OCI-LY7 (cell line): Measurements from ENCODE around the gene FBN3. TPM values are rescaled to one million over a fixed set of nuclear protein-coding genes. Genes with fewer than 3 reads are reported as not detected.

Experiments used
- BruUV-seq: library from RNA; stranded (reverse); fragments of 400-500 nt; replicated peaks from 2 replicates; lab custom pipeline; 2021; lab: Mats Ljungman, UMichigan
- CTCF ChIA-PET: fragments of 300-600 bp; sonication (Branson Sonifier 250); formaldehyde crosslinking; loops from one replicate; lab custom pipeline; 2022; ENCODE audit warnings: antibody characterized with exemption; ENCODE audit not compliant: unreplicated experiment; lab: Charles Lee
- POLR2A ChIA-PET: fragments of 300-600 bp; sonication (Branson Sonifier 250); formaldehyde crosslinking; loops from one replicate; lab custom pipeline; 2022; ENCODE audit warnings: antibody characterized with exemption; lab: Charles Lee
- DNase-seq: peaks from one replicate; pipeline ENCODE4 v3.0.0-alpha.2; 2015; ENCODE audit warnings: low spot score
- H2AFZ ChIP-seq: fragments of 200-600 bp; sonication (generic), shearing (Covaris generic); 2 replicates; pipeline ENCODE4 v1.6.1; 2014; ENCODE audit warnings: mild to moderate bottlenecking, antibody characterized with exemption, low read length, moderate library complexity
- H3K27ac ChIP-seq: fragments of 200-600 bp; sonication (generic); 2 replicates; pipeline ENCODE4 v1.5.1; 2014; ENCODE audit warnings: mixed run types, low read depth, mild to moderate bottlenecking, moderate library complexity, low read length, inconsistent platforms; ENCODE audit not compliant: poor library complexity, severe bottlenecking
- H3K36me3 ChIP-seq: fragments of 200-600 bp; sonication (generic); 2 replicates; pipeline ENCODE4 v1.6.1; 2014; ENCODE audit warnings: mild to moderate bottlenecking, antibody characterized with exemption, low read length, moderate library complexity, mixed read lengths; ENCODE audit not compliant: insufficient read depth
- H3K4me1 ChIP-seq: fragments of 200-600 bp; sonication (generic); 2 replicates; pipeline ENCODE4 v1.5.1; 2014; ENCODE audit warnings: mild to moderate bottlenecking, low read length; ENCODE audit not compliant: insufficient read depth, poor library complexity, severe bottlenecking
- H3K4me2 ChIP-seq: fragments of 200-600 bp; sonication (generic); 2 replicates; pipeline ENCODE4 v1.6.1; 2014; ENCODE audit warnings: mild to moderate bottlenecking, low read length
- H3K4me3 ChIP-seq: fragments of 200-600 bp; sonication (generic); 2 replicates; pipeline ENCODE4 v1.5.1; 2014; ENCODE audit warnings: mild to moderate bottlenecking, low read depth, low read length; ENCODE audit not compliant: poor library complexity, severe bottlenecking
- H3K79me2 ChIP-seq: fragments of 200-600 bp; sonication (generic); 2 replicates; pipeline ENCODE4 v1.6.1; 2016; ENCODE audit warnings: low read depth, mild to moderate bottlenecking, low read length, moderate library complexity, mixed read lengths; ENCODE audit not compliant: insufficient read depth
- H3K9me2 ChIP-seq: fragments of 200-600 bp; sonication (generic); 2 replicates; pipeline ENCODE4 v1.6.1; 2016; ENCODE audit warnings: mild to moderate bottlenecking, low read length, mixed read lengths; ENCODE audit not compliant: insufficient read depth
- H3K9me3 ChIP-seq: fragments of 200-600 bp; sonication (generic); 2 replicates; pipeline ENCODE4 v1.6.1; 2014; ENCODE audit warnings: mild to moderate bottlenecking, mixed run types, low read length, mixed read lengths
- H4K20me1 ChIP-seq: fragments of 200-600 bp; sonication (generic); 2 replicates; pipeline ENCODE4 v1.6.1; 2014; ENCODE audit warnings: mild to moderate bottlenecking, antibody characterized with exemption, low read length, moderate library complexity, mixed read lengths; ENCODE audit not compliant: insufficient read depth
- CTCF ChIP-seq: fragments of 200-600 bp; sonication (generic); conservative IDR thresholded peaks from 2 replicates; pipeline ENCODE4 v1.5.1; 2014; ENCODE audit warnings: mild to moderate bottlenecking, antibody characterized with exemption, low read length, moderate library complexity, mixed read lengths
- EZH2phosphoT487 ChIP-seq: fragments of 200-600 bp; sonication (generic); IDR thresholded peaks from 2 replicates; pipeline ENCODE4 v1.6.1; 2018; ENCODE audit warnings: low read depth, borderline replicate concordance, mild to moderate bottlenecking, mixed run types, antibody characterized with exemption, low read length, moderate library complexity, mixed read lengths
- intact Hi-C: fragments of 100-400 bp; cut with micrococcal nuclease; formaldehyde crosslinking; loops from one replicate; pipeline ENCODE4 v1.10.0; 2022; ENCODE audit not compliant: unreplicated experiment
- total RNA-seq, 2 experiments: library from RNA; depleted of rRNA in 1 of 2; stranded (reverse); fragments of >200 nt in 1 of 2; shearing (Covaris generic) in 1 of 2; gene quantifications; 2 replicates each; pipeline ENCODE4 v1.2.3, GENCODE V29; 2014 to 2022

FBN3 gene
- total RNA-seq, 2 experiments from 2014 or later = not detected

- H3K4me1 ChIP-seq = no peaks in the 10 kb centered on the region
- ChIA-PET CTCF (no interaction called here), POLR2A (interaction anchor here (0.6 kb wide), 1 partner anchor 204 kb away, joined by 3 read pairs; no protein-coding TSS in a partner anchor)
- no peak for TF ChIP-seq EZH2phosphoT487
- TF ChIP-seq CTCF = no peak
- H3K4me2 ChIP-seq = no peak overlapping the region
- no peaks in the 10 kb centered on the region for H4K20me1 ChIP-seq
- intact Hi-C loops = no loop called here
- no peaks in the 10 kb centered on the region for H3K9me2 ChIP-seq
- H3K9me3 ChIP-seq = no peaks in the 10 kb centered on the region
- H2AFZ ChIP-seq = no peak overlapping the region
- DNase-seq = no peak
- BruUV-seq = no TSS peak
- no peak overlapping the region for H3K27ac ChIP-seq
- no peak overlapping the region for H3K4me3 ChIP-seq
- H3K36me3 ChIP-seq = no peaks in the 10 kb centered on the region
- no peaks in the 10 kb centered on the region for H3K79me2 ChIP-seq
Measured at GRCh38 chr19:8148410-8149260, 757 bp downstream of the FBN3 start.

GRCh38 chr19:8148088-8148409 is 1.3 kb downstream of the FBN3 start:
- H3K9me2 ChIP-seq = no peaks in the 10 kb centered on the region
- H3K27ac ChIP-seq = no peak overlapping the region
- TF ChIP-seq EZH2phosphoT487 (no peak), CTCF (no peak)
- H3K4me2 ChIP-seq = no peak overlapping the region
- H3K79me2 ChIP-seq = no peaks in the 10 kb centered on the region
- H3K4me1 ChIP-seq = no peaks in the 10 kb centered on the region
- no peaks in the 10 kb centered on the region for H4K20me1 ChIP-seq
- ChIA-PET POLR2A (no interaction called here), CTCF (no interaction called here)
- no peak for DNase-seq
- no peak overlapping the region for H2AFZ ChIP-seq
- no peak overlapping the region for H3K4me3 ChIP-seq
- intact Hi-C loops = no loop called here
- H3K36me3 ChIP-seq = no peaks in the 10 kb centered on the region
- no TSS peak for BruUV-seq
- no peaks in the 10 kb centered on the region for H3K9me3 ChIP-seq

- Histone ChIP-seq H3K36me3 (no peaks in the 10 kb centered on the region), H3K4me3 (no peak overlapping the region), H2AFZ (no peak overlapping the region), H4K20me1 (no peaks in the 10 kb centered on the region), H3K4me2 (no peak overlapping the region), H3K27ac (no peak overlapping the region), H3K9me3 (no peaks in the 10 kb centered on the region), H3K79me2 (no peaks in the 10 kb centered on the region), H3K9me2 (no peaks in the 10 kb centered on the region), H3K4me1 (no peaks in the 10 kb centered on the region)
- intact Hi-C loops = no loop called here
- no peak for DNase-seq
- TF ChIP-seq EZH2phosphoT487 = no peak
- TF ChIP-seq CTCF = no peak
- POLR2A ChIA-PET = no interaction called here
- CTCF ChIA-PET = no interaction called here
- BruUV-seq = no TSS peak
Measured at GRCh38 chr19:8147582-8147978, 1.8 kb downstream of the FBN3 start.
